ENCODE data around the gene IGFLR1.

IGFLR1 gene

GRCh38 chr19:35723671-35724070 is 18.6 kb downstream of the IGFLR1 start:
- DNase-seq: no peak

GRCh38 chr19:35722897-35723296 is 19.4 kb downstream of the IGFLR1 start:
- no peak for DNase-seq

- no peak for DNase-seq
These were observed 19.8 kb downstream of the IGFLR1 start for GRCh38 chr19:35722461-35722860.

GRCh38 chr19:35721374-35721773 is 20.9 kb downstream of the IGFLR1 start:
- no peak for DNase-seq

- no peak for DNase-seq
These were observed 21.6 kb downstream of the IGFLR1 start for GRCh38 chr19:35720648-35721047.

GRCh38 chr19:35720163-35720524 is 22.1 kb downstream of the IGFLR1 start:
- DNase-seq: no peak

GRCh38 chr19:35719402-35720162 is 22.7 kb downstream of the IGFLR1 start:
- no peak for DNase-seq

GRCh38 chr19:35718345-35719041 is 23.8 kb downstream of the IGFLR1 start:
- DNase-seq: peak; percentile 43

GRCh38 chr19:35717665-35718344 is 24.4 kb downstream of the IGFLR1 start, which contains the start of gene KMT2B:
TSS of gene KMT2B (plus strand) at chr19:35718003. CDS start at chr19:35718019, 16 bp downstream.
- peak; percentile 98 for DNase-seq

GRCh38 chr19:35716801-35717664 is 25.2 kb downstream of the IGFLR1 start:
- DNase-seq: peak; percentile 95

GRCh38 chr19:35715981-35716800 is 26.1 kb downstream of the IGFLR1 start:
- no peak for DNase-seq

- DNase-seq: no peak
These were observed 26.9 kb downstream of the IGFLR1 start for GRCh38 chr19:35715355-35715809.

GRCh38 chr19:35714601-35715354 is 27.5 kb downstream of the IGFLR1 start:
- no peak for DNase-seq

GRCh38 chr19:35713904-35714495 is 28.3 kb downstream of the IGFLR1 start:
- DNase-seq: no peak

- no peak for DNase-seq
These were observed 28.8 kb downstream of the IGFLR1 start for GRCh38 chr19:35713506-35713850.

- no peak for DNase-seq
These were observed 29.4 kb downstream of the IGFLR1 start for GRCh38 chr19:35712567-35713505.

- no peak for DNase-seq
These were observed 31.2 kb downstream of the IGFLR1 start for GRCh38 chr19:35710784-35711723.

- no peak for DNase-seq
These were observed 33.9 kb downstream of the IGFLR1 start for GRCh38 chr19:35708391-35708790.
